DOHH2 (cell line): ENCODE data around the gene INPP5B.

ENCODE experiments used
- EZH2phosphoT487 ChIP-seq: fragments of 200-600 bp; sonication (generic); IDR thresholded peaks from 2 replicates; pipeline ENCODE4 v1.6.1; 2017; ENCODE audit warnings: borderline replicate concordance, mild to moderate bottlenecking, antibody characterized with exemption, low read length, moderate library complexity, mixed read lengths
- TF ChIP-seq, protein P1 (sequence below): fragments of 200-600 bp; sonication (generic); IDR thresholded peaks from one replicate; pipeline ENCODE4 v1.5.1; 2014; ENCODE audit warnings: antibody characterized with exemption, mild to moderate bottlenecking, low read depth, low read length; ENCODE audit not compliant: poor library complexity, severe bottlenecking

DNA sequence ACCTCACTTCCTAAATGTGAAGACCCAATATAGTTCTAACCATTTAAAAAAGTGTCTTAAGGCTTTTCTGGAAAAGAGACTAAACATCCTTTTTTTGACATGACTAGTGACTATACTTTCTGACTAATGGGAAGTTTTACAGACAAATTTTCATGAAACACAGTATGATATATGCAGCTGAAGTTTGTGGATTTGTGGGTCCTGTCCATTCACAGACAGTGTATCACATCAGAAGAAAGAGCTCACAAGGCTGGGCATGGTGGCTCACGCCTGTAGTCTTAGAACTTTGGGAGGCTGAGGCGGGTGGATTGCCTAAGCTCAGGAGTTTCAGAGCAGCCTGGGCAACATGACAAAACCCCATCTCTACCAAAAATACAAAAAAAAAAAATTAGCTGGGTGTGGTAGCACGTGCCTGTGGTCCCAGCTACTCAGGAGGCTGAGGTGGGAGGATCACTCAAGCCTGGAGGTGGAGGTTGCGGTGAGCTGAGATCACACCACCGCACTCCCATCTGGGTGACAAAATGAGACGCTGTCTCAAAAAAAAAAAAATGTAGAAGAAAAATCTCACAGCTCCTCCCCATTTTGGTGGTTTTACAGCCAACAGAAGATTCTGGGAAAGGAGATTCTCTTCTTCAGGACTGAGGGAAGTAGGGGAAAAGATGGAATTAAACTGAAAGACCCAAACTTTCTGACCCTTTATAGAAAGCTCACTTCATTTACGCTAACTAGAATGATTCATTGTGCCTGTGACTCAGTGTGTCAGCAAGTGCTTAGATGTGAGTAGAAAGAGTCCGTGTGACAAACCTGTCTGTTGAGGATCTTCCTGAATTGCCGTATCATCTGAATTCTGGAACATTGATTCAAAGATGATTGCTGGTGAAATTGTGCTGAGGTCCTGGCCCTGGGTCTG, 123.7 kb downstream of the INPP5B start:
- TF ChIP-seq, protein P1, sequence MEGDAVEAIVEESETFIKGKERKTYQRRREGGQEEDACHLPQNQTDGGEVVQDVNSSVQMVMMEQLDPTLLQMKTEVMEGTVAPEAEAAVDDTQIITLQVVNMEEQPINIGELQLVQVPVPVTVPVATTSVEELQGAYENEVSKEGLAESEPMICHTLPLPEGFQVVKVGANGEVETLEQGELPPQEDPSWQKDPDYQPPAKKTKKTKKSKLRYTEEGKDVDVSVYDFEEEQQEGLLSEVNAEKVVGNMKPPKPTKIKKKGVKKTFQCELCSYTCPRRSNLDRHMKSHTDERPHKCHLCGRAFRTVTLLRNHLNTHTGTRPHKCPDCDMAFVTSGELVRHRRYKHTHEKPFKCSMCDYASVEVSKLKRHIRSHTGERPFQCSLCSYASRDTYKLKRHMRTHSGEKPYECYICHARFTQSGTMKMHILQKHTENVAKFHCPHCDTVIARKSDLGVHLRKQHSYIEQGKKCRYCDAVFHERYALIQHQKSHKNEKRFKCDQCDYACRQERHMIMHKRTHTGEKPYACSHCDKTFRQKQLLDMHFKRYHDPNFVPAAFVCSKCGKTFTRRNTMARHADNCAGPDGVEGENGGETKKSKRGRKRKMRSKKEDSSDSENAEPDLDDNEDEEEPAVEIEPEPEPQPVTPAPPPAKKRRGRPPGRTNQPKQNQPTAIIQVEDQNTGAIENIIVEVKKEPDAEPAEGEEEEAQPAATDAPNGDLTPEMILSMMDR, result no peak
- TF ChIP-seq EZH2phosphoT487, result no peak
